Activated CD4-positive, alpha-beta memory T cell treated with anti-CD3 and anti-CD28 coated beads for 36 hours (primary cell): ENCODE data around the gene LAMB1. TPM values are rescaled to one million over a fixed set of nuclear protein-coding genes. Genes with fewer than 3 reads are reported as not detected.

Experiments
- CTCF ChIA-PET: fragments of 350-600 bp; sonication (Branson Sonifier 250); formaldehyde crosslinking; loops from one replicate; lab custom pipeline; 2021; ENCODE audit warnings: antibody characterized with exemption, inconsistent platforms; lab: Charles Lee
- POLR2A ChIA-PET: fragments of 350-600 bp; sonication (Branson Sonifier 250); formaldehyde crosslinking; loops from one replicate; lab custom pipeline; 2021; ENCODE audit warnings: antibody characterized with exemption; lab: Charles Lee
- DNase-seq: peaks from one replicate; pipeline ENCODE4 v3.0.0-alpha.2; 2020
- H3K27ac Mint-ChIP-seq: one replicate; pipeline ENCODE4 v1.8.0; 2021; ENCODE audit warnings: mixed read lengths
- H3K27me3 Mint-ChIP-seq: one replicate; pipeline ENCODE4 v1.8.0; 2021; ENCODE audit warnings: mixed read lengths
- H3K36me3 Mint-ChIP-seq: one replicate; pipeline ENCODE4 v1.8.0; 2021; ENCODE audit warnings: mixed read lengths
- H3K4me1 Mint-ChIP-seq: one replicate; pipeline ENCODE4 v1.8.0; 2021; ENCODE audit warnings: low read depth, mixed read lengths
- H3K4me3 Mint-ChIP-seq: one replicate; pipeline ENCODE4 v1.8.0; 2021; ENCODE audit warnings: mild to moderate bottlenecking, mixed read lengths
- H3K9me3 Mint-ChIP-seq: one replicate; pipeline ENCODE4 v1.8.0; 2021; ENCODE audit warnings: mixed read lengths
- intact Hi-C: fragments of 100-400 bp; cut with micrococcal nuclease; formaldehyde crosslinking; loops from one replicate; pipeline ENCODE4 v1.15.1; 2023
- total RNA-seq, 2 experiments: library from RNA; stranded (reverse); gene quantifications; one replicate each; pipeline ENCODE4 v1.2.3, GENCODE V29; 2021

The LAMB1 gene
- total RNA-seq, 2 experiments from 2014 or later, result not detected

GRCh38 chr7:107946881-107947280 is 56.1 kb downstream of the LAMB1 start:
- Mint-ChIP-seq H3K4me1 (no peaks in the 10 kb centered on the region), H3K36me3 (no peaks in the 10 kb centered on the region), H3K9me3 (no peaks in the 10 kb centered on the region), H3K27me3 (no peaks in the 10 kb centered on the region), H3K27ac (no peak overlapping the region), H3K4me3 (no peak overlapping the region)
- intact Hi-C loops, result no loop called here
- DNase-seq, result no peak
- ChIA-PET CTCF (no interaction called here), POLR2A (no interaction called here)

GRCh38 chr7:107946451-107946850 is 56.5 kb downstream of the LAMB1 start:
- Mint-ChIP-seq H3K4me3 (no peak overlapping the region), H3K27ac (no peak overlapping the region), H3K9me3 (no peaks in the 10 kb centered on the region), H3K36me3 (no peaks in the 10 kb centered on the region), H3K4me1 (no peaks in the 10 kb centered on the region), H3K27me3 (no peaks in the 10 kb centered on the region)
- intact Hi-C loops, result no loop called here
- ChIA-PET CTCF (interaction anchor here (0.6 kb wide), 1 partner anchor 922 kb away, joined by 5 read pairs; no protein-coding TSS in a partner anchor), POLR2A (no interaction called here)
- DNase-seq, result no peak

GRCh38 chr7:107945332-107945731 is 57.6 kb downstream of the LAMB1 start:
- H3K36me3 Mint-ChIP-seq, result peaks cover 5% of the 10 kb centered on the region
- CTCF ChIA-PET, result no interaction called here
- H3K4me3 Mint-ChIP-seq, result no peak overlapping the region
- intact Hi-C loops, result no loop called here
- H3K4me1 Mint-ChIP-seq, result no peaks in the 10 kb centered on the region
- no peaks in the 10 kb centered on the region for H3K27me3 Mint-ChIP-seq
- POLR2A ChIA-PET, result no interaction called here
- H3K9me3 Mint-ChIP-seq, result no peaks in the 10 kb centered on the region
- no peak overlapping the region for H3K27ac Mint-ChIP-seq
- DNase-seq, result no peak

GRCh38 chr7:107944411-107945169 is 58.4 kb downstream of the LAMB1 start:
- intact Hi-C loops, result no loop called here
- Mint-ChIP-seq H3K4me1 (no peaks in the 10 kb centered on the region), H3K36me3 (peaks cover 6% of the 10 kb centered on the region), H3K27ac (no peak overlapping the region), H3K4me3 (no peak overlapping the region), H3K9me3 (no peaks in the 10 kb centered on the region), H3K27me3 (no peaks in the 10 kb centered on the region)
- ChIA-PET POLR2A (no interaction called here), CTCF (no interaction called here)
- no peak for DNase-seq

- ChIA-PET POLR2A (no interaction called here), CTCF (no interaction called here)
- Mint-ChIP-seq H3K4me3 (no peak overlapping the region), H3K4me1 (no peaks in the 10 kb centered on the region), H3K27me3 (no peaks in the 10 kb centered on the region), H3K27ac (no peak overlapping the region), H3K36me3 (peaks cover 9% of the 10 kb centered on the region), H3K9me3 (no peaks in the 10 kb centered on the region)
- no peak for DNase-seq
- intact Hi-C loops, result no loop called here
Observed at GRCh38 chr7:107943018-107943417, 59.9 kb downstream of the LAMB1 start.

GRCh38 chr7:107940951-107941350 is 62.0 kb downstream of the LAMB1 start:
- Mint-ChIP-seq H3K9me3 (no peaks in the 10 kb centered on the region), H3K27me3 (no peaks in the 10 kb centered on the region), H3K27ac (no peak overlapping the region), H3K4me3 (no peak overlapping the region), H3K36me3 (peaks cover 9% of the 10 kb centered on the region), H3K4me1 (no peaks in the 10 kb centered on the region)
- POLR2A ChIA-PET, result no interaction called here
- intact Hi-C loops, result no loop called here
- CTCF ChIA-PET, result no interaction called here
- no peak for DNase-seq

- no peaks in the 10 kb centered on the region for H3K4me1 Mint-ChIP-seq
- no peak overlapping the region for H3K27ac Mint-ChIP-seq
- H3K4me3 Mint-ChIP-seq, result no peak overlapping the region
- POLR2A ChIA-PET, result no interaction called here
- intact Hi-C loops, result no loop called here
- peaks cover 9% of the 10 kb centered on the region for H3K36me3 Mint-ChIP-seq
- no peaks in the 10 kb centered on the region for H3K27me3 Mint-ChIP-seq
- CTCF ChIA-PET, result no interaction called here
- no peak for DNase-seq
- no peaks in the 10 kb centered on the region for H3K9me3 Mint-ChIP-seq
Observed at GRCh38 chr7:107939573-107940489, 63.1 kb downstream of the LAMB1 start.

GRCh38 chr7:107938456-107939250 is 64.3 kb downstream of the LAMB1 start:
- DNase-seq, result no peak
- ChIA-PET CTCF (no interaction called here), POLR2A (no interaction called here)
- H3K27ac Mint-ChIP-seq, result no peak overlapping the region
- H3K4me1 Mint-ChIP-seq, result peaks cover 2% of the 10 kb centered on the region
- no peaks in the 10 kb centered on the region for H3K27me3 Mint-ChIP-seq
- intact Hi-C loops, result no loop called here
- H3K4me3 Mint-ChIP-seq, result no peak overlapping the region
- no peaks in the 10 kb centered on the region for H3K9me3 Mint-ChIP-seq
- H3K36me3 Mint-ChIP-seq, result peaks cover 9% of the 10 kb centered on the region

- CTCF ChIA-PET, result no interaction called here
Observed at GRCh38 chr7:107937531-107937930, 65.4 kb downstream of the LAMB1 start.

GRCh38 chr7:107936312-107936711 is 66.6 kb downstream of the LAMB1 start:
- H3K36me3 Mint-ChIP-seq, result peaks cover 10% of the 10 kb centered on the region
- ChIA-PET POLR2A (no interaction called here), CTCF (interaction anchor here (0.6 kb wide), 1 partner anchor 588 kb away, joined by 3 read pairs; no protein-coding TSS in a partner anchor)
- intact Hi-C loops, result no loop called here
- H3K27ac Mint-ChIP-seq, result no peak overlapping the region
- no peaks in the 10 kb centered on the region for H3K27me3 Mint-ChIP-seq
- no peak for DNase-seq
- H3K9me3 Mint-ChIP-seq, result no peaks in the 10 kb centered on the region
- H3K4me1 Mint-ChIP-seq, result peaks cover 8% of the 10 kb centered on the region
- H3K4me3 Mint-ChIP-seq, result no peak overlapping the region

More at GRCh38 chr7:107937531-107937930, 65.4 kb downstream of the LAMB1 start:
- DNase-seq, result no peak
- intact Hi-C loops, result no loop called here
- Mint-ChIP-seq H3K4me3 (no peak overlapping the region), H3K36me3 (peaks cover 9% of the 10 kb centered on the region), H3K27me3 (no peaks in the 10 kb centered on the region), H3K27ac (no peak overlapping the region), H3K9me3 (no peaks in the 10 kb centered on the region), H3K4me1 (peaks cover 8% of the 10 kb centered on the region)
- POLR2A ChIA-PET, result no interaction called here

GRCh38 chr7:107934991-107935770 is 67.8 kb downstream of the LAMB1 start:
- no peaks in the 10 kb centered on the region for H3K9me3 Mint-ChIP-seq
- no peak overlapping the region for H3K4me3 Mint-ChIP-seq
- H3K4me1 Mint-ChIP-seq, result peaks cover 8% of the 10 kb centered on the region
- H3K27ac Mint-ChIP-seq, result no peak overlapping the region
- POLR2A ChIA-PET, result no interaction called here
- intact Hi-C loops, result no loop called here
- CTCF ChIA-PET, result no interaction called here
- H3K27me3 Mint-ChIP-seq, result no peaks in the 10 kb centered on the region
- peaks cover 6% of the 10 kb centered on the region for H3K36me3 Mint-ChIP-seq
- DNase-seq, result no peak
